ENCODE data around the gene LAMC2. TPM values are rescaled to one million over a fixed set of nuclear protein-coding genes. Genes with fewer than 3 reads are reported as not detected.

LAMC2 gene
- polyA plus RNA-seq, 3 donors: not detected

- TF ChIP-seq CTCF (IDR thresholded peaks at IDR 0.05): no peak
- Histone ChIP-seq H3K36me3 (replicated peaks in 1 of 2; ENCODE audit: control insufficient read depth in 1 of 2, insufficient read depth in 2 of 2, low read length in 2 of 2) (no peaks in the 10 kb centered on the region), H3K4me3 (replicated peaks in 1 of 3; ENCODE audit: low read depth in 2 of 3, low read length in 3 of 3) (no peak overlapping the region), H3K9ac (ENCODE audit: insufficient read depth, low read length, poor library complexity, severe bottlenecking) (no peak overlapping the region), H3K4me2 (replicated peaks; ENCODE audit: extremely low read depth, low read length, poor library complexity, severe bottlenecking) (no peak overlapping the region), H3K79me2 (ENCODE audit: insufficient read depth, low read length) (no peaks in the 10 kb centered on the region), H2AFZ (ENCODE audit: insufficient read depth, low read depth, low read length, poor library complexity, severe bottlenecking) (no peak overlapping the region), H3K27me3 (ENCODE audit: control insufficient read depth in 2 of 2, insufficient read depth in 2 of 2, low read length in 2 of 2) (no peaks in the 10 kb centered on the region), H4K20me1 (ENCODE audit: insufficient read depth, low read length) (no peaks in the 10 kb centered on the region), H3K27ac (ENCODE audit: low read depth in 1 of 2, low read length in 2 of 2) (no peak overlapping the region), H3K4me1 (ENCODE audit: control insufficient read depth in 1 of 2, insufficient read depth in 2 of 2, low read length in 2 of 2) (no peaks in the 10 kb centered on the region), H3K9me3 (replicated peaks in 1 of 2; ENCODE audit: control insufficient read depth in 1 of 2, insufficient read depth in 1 of 2, low read length in 2 of 2) (peaks cover 0 to 7% of the 10 kb centered on the region in 2 donors)
- no peak overlapping the region for H3K27ac Mint-ChIP-seq
- peaks cover 0 to 2% (median 2%) of the 10 kb centered on the region in 3 donors for H3K27me3 Mint-ChIP-seq (ENCODE audit: low read depth in 3 of 3)
- peaks cover 0 to 3% (median 0%) of the 10 kb centered on the region in 7 donors for H3K9me3 Mint-ChIP-seq
- 100% methylated on average over 1 of the region's 2 CpGs for WGBS (ENCODE audit: insufficient coverage)
- no peaks in the 10 kb centered on the region for H3K4me1 Mint-ChIP-seq
- H3K36me3 Mint-ChIP-seq: no peaks in the 10 kb centered on the region
- DNase-seq: no peak
- H3K4me3 Mint-ChIP-seq: no peak overlapping the region
- intact Hi-C loops (cut with micrococcal nuclease): loop anchor here in 1 of 2 donors (10.0 kb wide), 1 partner anchor 256 kb away; no protein-coding TSS in a partner anchor
Observed at GRCh38 chr1:183288583-183288982, 102.5 kb downstream of the LAMC2 start.

- Histone ChIP-seq H3K9me3 (replicated peaks in 1 of 2; ENCODE audit: control insufficient read depth in 1 of 2, insufficient read depth in 1 of 2, low read length in 2 of 2) (peaks cover 0 to 7% of the 10 kb centered on the region in 2 donors), H3K79me2 (ENCODE audit: insufficient read depth, low read length) (no peaks in the 10 kb centered on the region), H3K9ac (ENCODE audit: insufficient read depth, low read length, poor library complexity, severe bottlenecking) (no peak overlapping the region), H3K27me3 (ENCODE audit: control insufficient read depth in 2 of 2, insufficient read depth in 2 of 2, low read length in 2 of 2) (no peaks in the 10 kb centered on the region), H3K4me2 (replicated peaks; ENCODE audit: extremely low read depth, low read length, poor library complexity, severe bottlenecking) (no peak overlapping the region), H4K20me1 (ENCODE audit: insufficient read depth, low read length) (no peaks in the 10 kb centered on the region), H3K4me3 (replicated peaks in 1 of 3; ENCODE audit: low read depth in 2 of 3, low read length in 3 of 3) (no peak overlapping the region), H3K27ac (ENCODE audit: low read depth in 1 of 2, low read length in 2 of 2) (no peak overlapping the region), H3K4me1 (ENCODE audit: control insufficient read depth in 1 of 2, insufficient read depth in 2 of 2, low read length in 2 of 2) (no peaks in the 10 kb centered on the region), H3K36me3 (replicated peaks in 1 of 2; ENCODE audit: control insufficient read depth in 1 of 2, insufficient read depth in 2 of 2, low read length in 2 of 2) (no peaks in the 10 kb centered on the region), H2AFZ (ENCODE audit: insufficient read depth, low read depth, low read length, poor library complexity, severe bottlenecking) (no peak overlapping the region)
- no peak overlapping the region for H3K4me3 Mint-ChIP-seq
- H3K9me3 Mint-ChIP-seq: peaks cover 0 to 3% (median 0%) of the 10 kb centered on the region in 7 donors
- no peak overlapping the region for H3K27ac Mint-ChIP-seq
- DNase-seq: no peak
- no peaks in the 10 kb centered on the region for H3K36me3 Mint-ChIP-seq
- TF ChIP-seq CTCF (IDR thresholded peaks at IDR 0.05): no peak
- H3K4me1 Mint-ChIP-seq: no peaks in the 10 kb centered on the region
- intact Hi-C loops (cut with micrococcal nuclease): loop anchor here in 1 of 2 donors (10.0 kb wide), 1 partner anchor 256 kb away; no protein-coding TSS in a partner anchor
- peaks cover 0 to 2% (median 2%) of the 10 kb centered on the region in 3 donors for H3K27me3 Mint-ChIP-seq (ENCODE audit: low read depth in 3 of 3)
- 94% methylated on average over 7 of the region's 9 CpGs for WGBS (ENCODE audit: insufficient coverage)
Observed at GRCh38 chr1:183289051-183289496, 103.0 kb downstream of the LAMC2 start.
